ENCODE data around the gene RAB6B.

- TF ChIP-seq EZH2 (IDR thresholded peaks at IDR 0.05; ENCODE audit: borderline replicate concordance, low read depth, low read length, poor library complexity, severe bottlenecking): no peak
- TF ChIP-seq, protein P1, sequence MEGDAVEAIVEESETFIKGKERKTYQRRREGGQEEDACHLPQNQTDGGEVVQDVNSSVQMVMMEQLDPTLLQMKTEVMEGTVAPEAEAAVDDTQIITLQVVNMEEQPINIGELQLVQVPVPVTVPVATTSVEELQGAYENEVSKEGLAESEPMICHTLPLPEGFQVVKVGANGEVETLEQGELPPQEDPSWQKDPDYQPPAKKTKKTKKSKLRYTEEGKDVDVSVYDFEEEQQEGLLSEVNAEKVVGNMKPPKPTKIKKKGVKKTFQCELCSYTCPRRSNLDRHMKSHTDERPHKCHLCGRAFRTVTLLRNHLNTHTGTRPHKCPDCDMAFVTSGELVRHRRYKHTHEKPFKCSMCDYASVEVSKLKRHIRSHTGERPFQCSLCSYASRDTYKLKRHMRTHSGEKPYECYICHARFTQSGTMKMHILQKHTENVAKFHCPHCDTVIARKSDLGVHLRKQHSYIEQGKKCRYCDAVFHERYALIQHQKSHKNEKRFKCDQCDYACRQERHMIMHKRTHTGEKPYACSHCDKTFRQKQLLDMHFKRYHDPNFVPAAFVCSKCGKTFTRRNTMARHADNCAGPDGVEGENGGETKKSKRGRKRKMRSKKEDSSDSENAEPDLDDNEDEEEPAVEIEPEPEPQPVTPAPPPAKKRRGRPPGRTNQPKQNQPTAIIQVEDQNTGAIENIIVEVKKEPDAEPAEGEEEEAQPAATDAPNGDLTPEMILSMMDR (conservative IDR thresholded peaks at IDR 0.05; ENCODE audit: low read depth, low read length): no peak
Observed at GRCh38 chr3:133925960-133926735, 30.5 kb upstream of the RAB6B start.
